ENCODE data around the gene ELP5.

- TF ChIP-seq, protein P1, sequence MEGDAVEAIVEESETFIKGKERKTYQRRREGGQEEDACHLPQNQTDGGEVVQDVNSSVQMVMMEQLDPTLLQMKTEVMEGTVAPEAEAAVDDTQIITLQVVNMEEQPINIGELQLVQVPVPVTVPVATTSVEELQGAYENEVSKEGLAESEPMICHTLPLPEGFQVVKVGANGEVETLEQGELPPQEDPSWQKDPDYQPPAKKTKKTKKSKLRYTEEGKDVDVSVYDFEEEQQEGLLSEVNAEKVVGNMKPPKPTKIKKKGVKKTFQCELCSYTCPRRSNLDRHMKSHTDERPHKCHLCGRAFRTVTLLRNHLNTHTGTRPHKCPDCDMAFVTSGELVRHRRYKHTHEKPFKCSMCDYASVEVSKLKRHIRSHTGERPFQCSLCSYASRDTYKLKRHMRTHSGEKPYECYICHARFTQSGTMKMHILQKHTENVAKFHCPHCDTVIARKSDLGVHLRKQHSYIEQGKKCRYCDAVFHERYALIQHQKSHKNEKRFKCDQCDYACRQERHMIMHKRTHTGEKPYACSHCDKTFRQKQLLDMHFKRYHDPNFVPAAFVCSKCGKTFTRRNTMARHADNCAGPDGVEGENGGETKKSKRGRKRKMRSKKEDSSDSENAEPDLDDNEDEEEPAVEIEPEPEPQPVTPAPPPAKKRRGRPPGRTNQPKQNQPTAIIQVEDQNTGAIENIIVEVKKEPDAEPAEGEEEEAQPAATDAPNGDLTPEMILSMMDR (IDR thresholded peaks at IDR 0.05; ENCODE audit: poor library complexity): no peak
- TF ChIP-seq EZH2phosphoT487 (IDR thresholded peaks at IDR 0.05; ENCODE audit: low read depth, severe bottlenecking, unreplicated experiment): no peak
Measured at GRCh38 chr17:7211491-7212273, 40.3 kb upstream of the ELP5 start.
